DMS114 treated with DMSO at 0.1 percent for 48 hours (cell line): ENCODE data around the gene GBE1.

Experiments
- DNase-seq: peaks from one replicate; lab custom pipeline; 2025; ENCODE audit not compliant: unreplicated experiment; lab: John Stamatoyannopoulos, UW

Gene GBE1

DNA sequence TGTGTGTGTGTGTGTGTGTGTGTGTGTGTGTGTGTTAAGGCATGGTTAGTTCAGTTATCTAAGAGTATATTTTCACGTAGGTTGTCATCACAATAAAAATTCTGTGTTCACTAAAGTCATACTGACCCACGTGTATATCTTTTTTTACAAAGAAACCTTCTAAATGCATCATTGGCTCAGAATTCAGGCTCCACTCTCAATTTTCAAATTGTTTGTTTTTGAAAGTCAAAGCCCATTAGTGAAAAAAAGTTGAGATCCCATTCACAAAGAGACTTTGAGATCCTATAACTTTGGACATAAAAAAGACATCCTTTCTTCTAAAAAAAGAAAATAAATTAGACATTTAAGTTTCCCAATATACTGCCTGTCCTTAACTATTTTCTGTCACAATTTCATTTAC lies 59.3 kb downstream of the GBE1 start:
- DNase-seq: no peak

DNA sequence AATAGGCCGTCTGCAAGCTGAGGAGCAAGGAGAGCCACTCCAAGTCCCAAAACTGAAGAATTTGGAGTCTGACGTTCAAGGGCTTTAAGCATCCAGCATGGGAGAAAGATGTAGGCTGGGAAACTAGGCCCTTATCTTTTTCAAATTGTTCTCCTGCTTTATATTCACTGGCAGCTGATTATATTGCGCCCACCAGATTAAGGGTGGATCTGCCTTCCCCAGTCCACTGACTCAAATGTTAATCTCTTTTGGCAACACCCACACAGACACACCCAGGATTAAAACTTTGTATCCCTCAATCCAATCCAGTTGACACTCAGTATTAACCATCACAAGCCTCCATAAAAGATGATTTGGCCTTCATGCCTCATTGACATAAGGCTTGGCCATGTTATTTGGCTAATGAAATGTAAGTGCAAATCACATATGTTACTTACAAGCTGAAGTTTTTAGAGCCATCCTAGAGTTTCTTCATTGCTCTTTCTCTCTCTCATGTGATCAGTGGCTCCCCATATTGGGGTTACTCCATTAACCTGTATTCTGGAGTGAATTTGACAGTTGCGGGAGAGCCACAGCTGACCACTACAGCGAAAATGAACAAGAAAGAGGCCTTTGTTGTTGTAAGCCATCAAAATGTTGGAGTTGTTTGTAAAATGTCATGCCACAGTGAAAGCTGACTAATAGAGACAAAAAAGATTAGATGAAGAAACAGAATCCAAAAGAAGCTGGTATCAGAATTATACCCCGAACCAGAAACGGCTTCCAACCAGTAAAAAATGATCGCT lies 61.7 kb downstream of the GBE1 start:
- DNase-seq: no peak

DNA sequence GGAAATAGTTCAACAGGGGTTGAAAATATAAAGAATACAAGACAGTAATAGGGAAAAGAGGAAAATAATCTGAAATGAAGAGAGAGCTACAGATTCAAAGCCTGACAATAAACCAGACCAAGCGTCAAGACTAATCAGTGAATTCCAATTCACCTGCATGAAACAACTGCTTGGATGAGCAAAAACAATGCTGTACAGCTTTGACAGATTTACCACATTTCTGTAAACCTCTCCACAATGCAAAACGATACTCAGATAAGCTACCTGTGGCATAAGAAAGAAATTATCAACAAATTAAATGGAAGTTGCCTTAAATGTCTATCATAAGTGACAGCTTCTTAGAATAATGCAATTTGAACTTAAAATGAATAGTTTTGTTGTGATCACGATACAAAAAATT lies 65.4 kb downstream of the GBE1 start:
- no peak for DNase-seq

DNA sequence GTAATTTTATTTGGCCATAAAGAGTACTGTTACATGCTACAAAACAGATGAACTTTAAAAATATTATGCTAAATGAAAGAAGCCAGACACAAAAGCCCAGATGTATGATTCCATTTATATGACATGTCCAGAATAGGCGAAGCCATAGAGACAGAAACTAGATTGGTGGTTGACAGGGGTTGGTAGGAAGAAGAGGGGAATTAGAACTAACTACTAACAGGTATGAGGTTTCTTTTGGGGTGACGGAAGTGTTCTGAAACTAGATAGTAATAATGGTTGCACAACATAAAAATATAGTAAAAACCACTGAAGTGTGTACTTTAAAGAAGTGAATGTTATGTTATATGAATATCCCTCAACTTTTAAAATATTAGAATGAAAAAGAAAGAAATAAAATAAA lies 66.1 kb downstream of the GBE1 start:
- no peak for DNase-seq

DNA sequence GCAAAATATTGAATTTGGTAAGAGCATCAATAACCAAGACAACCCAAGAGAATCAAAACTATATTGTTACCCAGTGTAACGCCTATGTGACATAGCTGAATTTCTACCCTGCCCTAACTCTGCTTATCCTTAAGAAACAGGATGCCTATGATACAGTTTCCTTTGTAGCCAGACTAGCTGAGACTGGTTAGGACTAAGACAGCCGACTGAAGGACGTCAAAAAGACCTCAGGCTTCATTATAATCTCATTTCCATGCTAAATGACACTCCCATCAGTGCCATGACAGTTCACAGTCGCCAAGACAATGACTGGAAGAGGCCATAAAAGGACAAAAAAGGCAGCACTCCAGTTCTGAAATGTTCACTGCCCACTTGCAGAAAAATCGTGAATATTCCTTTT lies 66.8 kb downstream of the GBE1 start:
- DNase-seq: no peak

DNA sequence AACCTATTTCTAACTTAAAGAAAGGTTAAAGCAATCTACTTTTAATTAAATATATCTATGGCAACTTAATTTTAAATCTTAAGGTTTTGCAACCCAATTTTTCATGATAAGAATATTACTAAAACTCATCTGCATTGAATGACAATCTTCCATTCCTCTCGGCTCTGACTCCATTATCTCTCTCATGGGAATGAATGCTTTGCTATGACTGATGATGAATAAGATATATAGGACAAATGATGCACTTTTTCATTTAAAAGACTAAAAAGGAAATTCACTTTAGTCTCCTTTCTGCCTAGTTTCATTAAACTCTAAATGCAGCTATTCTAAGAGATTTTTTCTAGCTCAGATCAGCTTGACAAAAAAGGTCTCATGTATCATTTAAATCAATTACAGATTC lies 68.7 kb downstream of the GBE1 start:
- DNase-seq: no peak

DNA sequence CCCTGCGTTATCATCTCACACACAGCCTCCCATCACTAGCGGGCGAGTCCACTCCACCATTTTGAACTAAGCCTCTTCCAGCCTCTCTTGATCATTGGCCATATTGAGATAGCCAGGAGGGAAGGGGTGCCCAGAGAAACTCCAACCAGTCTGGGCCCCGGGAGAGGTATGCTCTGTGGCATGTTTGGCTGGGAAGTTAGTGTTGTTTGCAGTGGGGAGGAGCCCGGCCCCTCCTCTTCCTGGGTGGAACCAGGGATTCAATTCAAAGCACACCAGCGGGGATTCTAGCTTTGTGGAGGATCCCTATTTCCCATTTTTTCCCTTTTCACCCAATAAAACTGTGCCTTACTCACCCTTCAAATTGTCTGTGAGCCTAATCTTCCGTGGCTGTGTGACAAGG lies 71.8 kb downstream of the GBE1 start:
- no peak for DNase-seq

DNA sequence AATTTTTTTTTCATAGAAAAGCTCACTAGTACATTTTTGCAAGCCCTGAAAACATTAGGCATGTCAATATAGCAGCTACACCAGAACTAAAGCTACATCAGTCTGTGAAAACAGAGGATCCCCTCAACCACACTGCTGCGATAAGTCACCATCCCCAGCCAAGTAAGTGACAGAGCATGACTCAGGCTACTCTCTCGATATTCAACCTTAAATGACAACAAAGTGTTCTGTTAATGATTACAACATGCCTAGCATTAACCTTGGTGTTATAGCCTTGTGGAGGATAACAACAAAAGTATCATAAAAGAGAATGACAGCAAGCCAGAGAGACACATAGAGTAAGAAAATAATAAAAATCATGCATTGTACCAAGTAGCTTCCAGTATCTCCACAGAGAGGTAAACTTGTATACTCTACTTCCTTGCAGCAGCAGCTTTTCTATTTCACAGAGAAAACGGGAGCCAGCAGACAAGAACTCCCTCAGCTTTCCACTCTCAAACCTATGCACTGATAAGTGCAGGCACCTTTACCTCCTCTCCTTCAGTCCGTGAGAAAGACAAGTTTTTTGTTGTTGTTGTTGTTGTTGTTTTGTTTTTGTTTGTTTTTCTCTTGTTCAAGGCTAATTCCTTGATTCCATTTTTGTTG lies 76.6 kb downstream of the GBE1 start:
- no peak for DNase-seq

DNA sequence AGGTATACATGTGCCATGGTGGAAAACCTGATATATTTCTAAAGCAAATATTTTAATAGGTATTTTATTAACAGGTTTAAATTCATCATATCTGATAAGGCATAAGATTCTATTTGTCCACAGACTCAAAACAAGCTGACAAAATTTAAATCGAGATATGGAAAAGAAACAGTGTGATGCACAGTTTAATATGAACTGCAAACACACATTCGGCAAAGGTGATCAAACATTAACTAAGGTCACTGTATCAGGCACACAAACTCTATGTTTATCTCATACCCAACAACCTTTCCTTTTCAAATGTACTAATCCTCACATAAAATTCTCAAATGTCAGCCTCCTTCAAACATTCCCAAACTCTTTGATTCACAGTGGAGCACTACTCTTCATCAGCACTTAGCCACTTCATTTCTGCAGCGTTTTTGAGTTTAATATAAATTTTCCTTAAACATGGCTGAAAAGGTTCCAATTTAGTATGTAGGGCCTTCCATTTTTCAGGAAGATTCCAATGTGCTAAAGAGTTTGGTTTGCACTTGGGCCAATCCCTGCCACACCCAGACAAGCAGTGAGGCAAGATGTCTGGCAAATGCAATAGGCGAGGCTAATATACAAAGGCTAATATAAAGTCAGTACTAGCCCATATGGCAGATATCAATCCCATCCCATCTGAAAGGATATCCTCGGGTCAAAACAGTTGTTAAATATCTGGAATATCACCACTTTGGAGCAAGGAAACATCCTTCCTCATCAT lies 84.6 kb downstream of the GBE1 start:
- no peak for DNase-seq

DNA sequence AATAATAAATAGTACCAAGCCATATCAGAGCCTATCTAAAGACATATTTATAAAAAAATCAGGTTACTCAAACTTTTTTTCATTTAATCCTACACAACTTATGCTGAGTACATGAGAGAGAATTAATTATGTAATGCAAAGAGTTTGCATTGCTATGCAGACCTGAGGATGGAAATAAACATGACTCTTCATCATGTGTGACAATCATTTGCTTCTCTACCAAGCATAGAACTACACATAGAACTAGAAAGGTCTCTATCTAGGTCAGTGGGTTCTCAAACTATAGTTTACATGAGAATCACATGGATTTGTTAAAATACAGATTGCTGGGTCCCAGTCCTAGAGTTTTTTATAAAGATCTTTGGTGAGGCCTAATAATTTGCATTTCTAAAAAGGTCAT lies 86.8 kb downstream of the GBE1 start:
- DNase-seq: no peak

DNA sequence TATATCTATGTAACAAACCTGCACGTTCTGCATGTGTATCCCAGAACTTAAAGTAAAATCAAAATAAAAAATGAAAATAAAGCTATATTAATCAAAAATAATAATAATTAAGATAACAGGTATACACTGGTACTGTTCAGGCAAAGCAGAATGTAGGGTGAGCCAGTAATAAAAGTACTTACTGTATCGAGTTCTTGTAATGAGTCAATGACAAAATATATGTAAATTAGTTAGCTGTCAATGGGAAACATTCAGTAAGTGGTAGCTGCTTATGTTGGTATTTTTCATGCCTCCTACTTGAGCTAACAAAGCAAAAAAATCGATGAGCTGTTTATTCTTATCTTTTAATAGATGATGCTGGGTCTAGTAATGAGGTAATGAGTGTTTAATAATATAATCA lies 93.2 kb downstream of the GBE1 start:
- no peak for DNase-seq

DNA sequence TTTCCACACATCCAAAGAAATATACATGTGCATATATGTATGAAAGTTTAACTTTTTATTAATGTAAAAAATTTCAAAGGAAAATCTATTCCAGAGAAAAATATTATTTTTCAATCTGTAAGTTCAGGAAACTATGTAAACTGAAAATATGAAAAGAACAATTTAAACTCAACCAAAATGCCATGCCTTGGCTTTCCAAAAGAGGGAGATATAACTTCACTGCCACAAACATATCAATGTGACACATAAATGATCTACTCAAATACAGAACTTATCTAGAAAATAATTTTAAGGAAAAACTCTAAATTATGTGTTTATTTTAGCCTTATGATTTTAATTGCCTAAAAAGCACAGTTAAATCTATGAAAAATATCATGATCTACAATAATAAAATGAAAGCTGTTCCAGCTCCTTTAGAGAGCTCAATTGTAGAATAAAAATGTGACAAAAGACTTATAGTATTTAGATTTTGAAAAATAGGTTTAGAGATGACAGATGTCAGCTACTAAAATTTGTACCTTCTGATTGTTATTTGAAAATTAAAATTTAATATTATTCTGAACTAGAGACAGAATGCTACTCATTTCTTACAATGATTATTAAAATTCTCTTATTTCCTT lies 94.8 kb downstream of the GBE1 start:
- no peak for DNase-seq

DNA sequence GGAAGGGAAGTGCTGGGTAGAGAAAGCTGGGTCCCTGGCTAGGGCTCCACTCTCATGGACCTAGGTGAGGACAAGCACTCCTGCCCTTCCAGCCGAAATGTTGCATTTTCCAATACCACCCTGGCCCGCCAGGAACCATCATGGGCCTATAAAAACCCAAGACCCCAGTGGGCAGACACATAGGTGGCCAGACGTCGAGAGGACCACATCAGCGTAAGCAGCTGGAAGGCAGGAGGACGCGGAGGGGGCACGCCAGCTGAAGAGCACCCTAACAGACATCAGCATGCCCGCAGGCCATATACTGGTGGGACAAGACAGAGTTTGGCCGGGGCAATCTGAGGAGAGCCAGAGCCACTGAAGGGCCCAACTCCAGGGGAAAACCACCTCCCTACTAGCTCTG lies 98.3 kb downstream of the GBE1 start:
- DNase-seq: no peak

DNA sequence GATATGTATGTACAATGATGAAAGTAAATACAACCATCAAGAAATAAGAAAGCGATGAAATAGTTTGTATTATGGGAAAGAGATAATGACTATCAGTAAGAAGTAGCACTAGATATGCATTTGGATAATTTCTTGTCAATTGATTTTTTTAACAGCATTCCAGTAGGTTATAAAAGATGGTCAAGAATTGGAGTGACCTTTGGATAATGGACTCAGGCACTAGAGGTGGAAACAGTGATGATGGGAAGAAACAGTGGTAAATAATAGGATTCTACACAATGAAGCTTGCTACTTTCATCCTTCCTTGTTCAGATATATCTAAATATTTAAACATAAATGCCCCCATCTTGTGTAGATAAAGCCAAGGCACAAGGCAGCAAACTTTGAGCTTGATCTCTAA lies 101.4 kb downstream of the GBE1 start:
- no peak for DNase-seq

DNA sequence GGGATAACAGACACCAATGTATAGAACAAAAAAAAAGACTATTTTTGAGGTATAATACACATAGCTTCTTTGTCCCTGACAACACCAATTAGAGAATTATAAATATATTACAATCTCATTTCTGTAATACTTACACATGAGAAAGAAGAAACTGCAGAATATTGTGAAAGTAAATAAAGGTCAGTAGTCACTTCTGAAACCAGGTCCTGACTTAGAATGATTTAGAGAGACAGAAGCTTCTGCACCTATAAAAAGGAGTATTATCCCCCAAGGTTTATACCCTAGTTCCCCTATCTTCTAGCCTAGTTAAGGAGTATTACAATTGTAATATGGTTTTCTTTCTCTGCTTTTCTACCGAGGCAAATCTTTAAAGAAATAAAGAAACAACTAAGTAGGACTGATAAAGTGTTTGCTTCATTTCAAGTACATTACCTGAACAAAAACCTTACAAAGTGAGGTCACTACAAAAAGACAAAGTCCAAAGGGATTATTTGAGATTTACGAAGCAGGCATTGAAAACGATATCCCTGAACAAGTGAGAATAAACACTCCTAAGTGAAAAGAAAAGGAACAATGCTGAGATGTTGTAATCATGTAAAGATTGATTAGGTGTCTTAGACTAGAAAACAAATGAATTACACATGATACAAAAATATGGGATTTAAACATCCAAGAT lies 103.0 kb downstream of the GBE1 start:
- DNase-seq: no peak

DNA sequence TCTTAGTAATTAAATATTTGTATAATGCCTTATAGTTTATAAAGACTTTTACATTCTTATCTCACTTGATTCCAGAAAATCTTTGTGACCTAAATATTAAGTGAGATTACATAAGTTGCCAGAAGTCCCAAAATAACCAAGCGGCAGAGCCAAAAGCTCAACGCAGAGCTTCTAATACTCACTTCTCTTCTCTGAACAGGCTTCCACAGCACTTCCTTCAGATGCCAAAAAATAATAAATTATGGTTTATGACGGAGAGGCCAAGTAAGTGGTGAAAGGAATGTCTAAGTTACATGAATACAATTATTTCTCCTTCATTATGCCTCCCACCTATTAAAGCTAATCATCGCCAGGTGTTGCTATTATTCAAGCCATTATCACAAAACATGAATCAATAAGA lies 110.3 kb downstream of the GBE1 start:
- no peak for DNase-seq

DNA sequence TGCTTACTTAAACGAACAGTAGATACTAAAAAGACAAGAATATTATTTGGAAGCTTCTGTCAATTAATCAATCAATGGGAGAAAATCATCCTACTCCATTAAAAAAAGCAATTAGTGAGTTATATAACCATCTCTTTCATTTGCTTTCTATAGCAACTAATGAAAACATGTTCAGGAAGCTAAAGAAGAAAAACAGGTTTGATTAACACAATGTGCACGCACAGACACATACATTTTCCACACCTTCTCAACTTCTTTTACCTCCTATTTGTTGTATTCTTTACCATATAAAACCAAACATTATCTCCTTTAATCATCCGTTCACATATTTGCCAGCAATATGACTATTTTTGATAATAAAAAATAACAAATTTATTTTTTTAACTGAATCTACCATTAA lies 111.3 kb downstream of the GBE1 start:
- no peak for DNase-seq

DNA sequence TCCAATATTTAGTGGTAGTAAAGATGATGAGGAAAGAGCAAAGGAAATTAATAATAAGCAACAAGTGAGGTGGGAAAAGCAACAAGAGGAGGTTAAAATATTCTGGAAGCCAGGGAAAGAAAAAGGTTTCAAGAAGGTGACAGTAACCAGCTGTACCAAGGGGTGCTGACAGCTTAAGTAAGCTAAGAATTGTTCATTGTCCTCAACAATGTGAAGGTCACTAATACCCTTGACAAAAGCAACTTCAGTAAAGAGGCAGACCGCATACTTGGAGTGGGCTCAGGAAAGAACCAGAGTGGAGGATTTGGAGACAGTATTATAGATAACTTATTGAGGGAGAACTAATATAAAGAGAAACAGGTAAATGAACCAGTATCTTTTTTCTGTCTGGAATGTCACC lies 116.2 kb downstream of the GBE1 start:
- no peak for DNase-seq

DNA sequence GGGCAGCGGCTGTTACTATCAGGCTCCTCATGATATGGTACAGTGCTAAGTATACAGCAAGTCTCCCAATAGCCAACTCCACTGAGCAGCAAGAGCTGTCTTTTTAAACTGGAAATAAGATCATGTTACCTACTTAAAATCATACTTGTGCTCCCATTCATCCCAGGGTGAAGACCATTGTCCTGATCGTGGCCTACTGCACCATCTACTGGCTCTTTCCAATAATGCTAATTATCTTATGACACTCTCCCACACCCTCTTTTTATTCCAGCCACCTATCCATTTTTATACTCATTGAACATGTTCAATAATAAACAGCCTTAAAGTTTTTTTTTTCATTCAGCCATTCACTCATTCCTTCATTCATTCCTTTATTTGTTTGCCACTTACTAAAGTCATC lies 117.7 kb downstream of the GBE1 start:
- DNase-seq: no peak

DNA sequence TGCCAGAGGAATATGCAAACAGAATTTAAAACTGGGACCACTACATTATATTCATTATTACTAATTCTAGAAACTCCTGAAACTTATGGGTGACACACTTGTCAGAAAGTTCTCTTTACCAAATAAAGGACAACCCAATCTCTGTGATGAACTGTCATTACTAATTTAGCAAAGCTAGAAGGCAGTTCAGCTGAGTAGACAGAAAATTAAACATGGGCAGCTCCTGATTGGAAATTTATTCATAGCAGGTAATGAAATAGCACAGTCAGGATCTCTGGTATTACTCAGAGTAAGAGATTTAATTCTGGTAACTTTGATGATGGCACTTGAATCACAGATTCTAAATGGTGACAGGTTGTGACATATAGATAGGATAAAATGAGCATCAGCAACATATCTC lies 123.0 kb downstream of the GBE1 start:
- DNase-seq: no peak

DNA sequence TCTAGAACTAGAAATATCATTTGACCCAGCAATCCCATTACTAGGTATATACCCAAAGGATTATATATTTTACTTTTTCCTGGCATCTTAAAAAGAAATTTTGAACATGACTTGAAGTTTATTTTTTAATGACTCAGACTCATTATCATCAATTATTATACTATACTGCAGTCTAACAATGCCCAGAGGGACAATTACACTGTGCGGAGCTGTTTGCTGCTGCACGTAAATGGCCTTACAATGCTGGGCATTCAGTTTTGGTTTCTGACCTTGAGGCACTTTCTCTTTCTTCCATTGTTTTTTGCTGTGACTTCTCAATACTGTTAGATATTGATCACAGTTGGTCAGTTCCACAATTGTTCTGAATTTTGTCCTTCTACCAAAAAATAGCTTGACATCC lies 128.8 kb downstream of the GBE1 start:
- no peak for DNase-seq
